Endothelial cell of umbilical vein (primary cell): ENCODE data around the gene SRBD1. TPM values are rescaled to one million over a fixed set of nuclear protein-coding genes. Genes with fewer than 3 reads are reported as not detected.
A peak's percentile ranks its signal among the peaks of the same experiment; 100 is the strongest.

ENCODE experiments used
- BruUV-seq: library from RNA; stranded (reverse); fragments of 400-500 nt; replicated peaks from 2 replicates; lab custom pipeline; 2021; lab: Mats Ljungman, UMichigan
- CTCF ChIA-PET: fragments of 300-600, 350-600 bp; sonication (Branson Sonifier 250); formaldehyde crosslinking; loops from one replicate; lab custom pipeline; 2021; ENCODE audit warnings: antibody characterized with exemption, inconsistent platforms; lab: Charles Lee
- POLR2A ChIA-PET: fragments of 300-600, 350-600 bp; sonication (Branson Sonifier 250); formaldehyde crosslinking; loops from one replicate; lab custom pipeline; 2021; ENCODE audit warnings: antibody characterized with exemption, inconsistent platforms; lab: Charles Lee
- DNase-seq: peaks from one replicate; pipeline ENCODE4 v3.0.0-alpha.2; 2011; ENCODE audit warnings: low read depth, low spot score
- FAIRE-seq: peaks from 2 replicates; lab custom pipeline; 2011; peaks lifted over from hg19 to GRCh38; lab: Jason Lieb, UNC
- H2AFZ ChIP-seq: 2 replicates; pipeline ENCODE4 v1.6.0; 2012; ENCODE audit warnings: low read depth, low read length, control low read depth, inconsistent platforms
- H3K27ac ChIP-seq: 2 replicates; pipeline ENCODE4 v1.5.1; 2011; ENCODE audit warnings: low read depth, mild to moderate bottlenecking, control low read depth, low read length, moderate library complexity; ENCODE audit not compliant: insufficient read depth
- H3K27me3 ChIP-seq, 2 experiments: 2 replicates each; pipeline versions ENCODE4 v1.6.0 to v1.6.1; 2011; ENCODE audit warnings: low read length in 2 of 2, mixed read lengths in 1 of 2; ENCODE audit not compliant: control insufficient read depth in 2 of 2, insufficient read depth in 2 of 2
- H3K36me3 ChIP-seq, 2 experiments: 2 replicates in 1 of 2; 3 replicates in 1 of 2; pipeline ENCODE4 v1.5.1; 2011; ENCODE audit warnings: low read length in 2 of 2, mild to moderate bottlenecking in 1 of 2, moderate library complexity in 1 of 2; ENCODE audit not compliant: control insufficient read depth in 2 of 2, insufficient read depth in 2 of 2; ENCODE audit errors: extremely low read depth in 1 of 2
- H3K4me1 ChIP-seq: 3 replicates; pipeline ENCODE4 v1.5.1; 2011; ENCODE audit warnings: mild to moderate bottlenecking, low read length; ENCODE audit not compliant: control insufficient read depth, insufficient read depth; ENCODE audit errors: extremely low read depth
- H3K4me2 ChIP-seq: 2 replicates; pipeline ENCODE4 v1.6.1; 2011; ENCODE audit warnings: low read length, control low read depth, mixed read lengths; ENCODE audit not compliant: insufficient read depth
- H3K4me3 ChIP-seq, 3 experiments: fragments of 200-600 bp in 1 of 3; sonication (generic), shearing (Covaris generic) in 1 of 3; replicated peaks in 1 of 3; 2 replicates each; pipeline ENCODE4 v1.5.1; 2011 to 2016; ENCODE audit warnings: control low read depth in 3 of 3, low read length in 3 of 3, mild to moderate bottlenecking in 2 of 3, inconsistent platforms in 1 of 3, low read depth in 1 of 3, moderate library complexity in 1 of 3; ENCODE audit not compliant: insufficient read depth in 1 of 3
- H3K79me2 ChIP-seq: 2 replicates; pipeline ENCODE4 v1.6.0; 2012; ENCODE audit warnings: low read length, inconsistent platforms; ENCODE audit not compliant: control insufficient read depth, insufficient read depth
- H3K9ac ChIP-seq: replicated peaks from 2 replicates; pipeline ENCODE3; 2011; ENCODE audit warnings: low read length, control low read depth; ENCODE audit not compliant: insufficient read depth; ENCODE audit errors: extremely low read depth
- H3K9me1 ChIP-seq: replicated peaks from 3 replicates; pipeline ENCODE4 v1.6.0; 2011; ENCODE audit warnings: mild to moderate bottlenecking, low read length; ENCODE audit not compliant: control insufficient read depth, insufficient read depth; ENCODE audit errors: extremely low read depth
- H3K9me3 ChIP-seq: replicated peaks from 2 replicates; pipeline ENCODE4 v1.5.1; 2012; ENCODE audit warnings: low read length, inconsistent platforms; ENCODE audit not compliant: control insufficient read depth, insufficient read depth
- H4K20me1 ChIP-seq: replicated peaks from 2 replicates; pipeline ENCODE3; 2011; ENCODE audit warnings: mild to moderate bottlenecking, low read length; ENCODE audit not compliant: control insufficient read depth, insufficient read depth; ENCODE audit errors: extremely low read depth
- CTCF ChIP-seq, 2 donors: IDR thresholded peaks; 1 replicate in 1 of 2; 2 replicates in 1 of 2; pipeline ENCODE4 v1.5.1; 2011; ENCODE audit warnings: low read length in 2 of 2, mild to moderate bottlenecking in 2 of 2, moderate library complexity in 2 of 2, control low read depth in 1 of 2, inconsistent platforms in 1 of 2, low read depth in 1 of 2; ENCODE audit not compliant: insufficient read depth in 1 of 2; ENCODE audit errors: extremely low read depth in 1 of 2
- FOS ChIP-seq: IDR thresholded peaks from 2 replicates; pipeline ENCODE4 v1.6.1; 2011; ENCODE audit warnings: mild to moderate bottlenecking, low read length, moderate library complexity, borderline replicate concordance; ENCODE audit not compliant: insufficient read depth
- JUN ChIP-seq: IDR thresholded peaks from 2 replicates; pipeline ENCODE4 v1.6.1; 2011; ENCODE audit warnings: borderline replicate concordance, low read depth; ENCODE audit not compliant: insufficient read length, insufficient read depth
- MAX ChIP-seq: IDR thresholded peaks from 2 replicates; pipeline ENCODE4 v1.6.1; 2011; ENCODE audit not compliant: insufficient read depth, insufficient read length
- POLR2A ChIP-seq: IDR thresholded peaks from 2 replicates; pipeline ENCODE4 v1.6.1; 2012; ENCODE audit warnings: low read depth, mild to moderate bottlenecking, control low read depth, low read length
- POLR2AphosphoS5 ChIP-seq: IDR thresholded peaks from 2 replicates; pipeline ENCODE4 v1.6.1; 2012; ENCODE audit warnings: low read depth, mild to moderate bottlenecking, control low read depth, low read length, moderate library complexity; ENCODE audit not compliant: insufficient read depth
- dilution Hi-C: fragments of 300-500 bp; cut with MboI; formaldehyde crosslinking; loops from one replicate; pipeline ENCODE4 v1.15.0; 2019; ENCODE audit warnings: low sequenced_read_pairs; ENCODE audit not compliant: extremely low pct_ligation_motif_present
- intact Hi-C: fragments of 100-400 bp; cut with micrococcal nuclease; formaldehyde crosslinking; loops from one replicate; pipeline ENCODE4 v1.10.0; 2022
- polyA plus RNA-seq, 4 experiments: library from polyadenylated mRNA; depleted of rRNA in 3 of 4; stranded (reverse) in 3 of 4; unstranded in 1 of 4; fragments of >200 nt; gene quantifications; 2 replicates each; pipeline versions ENCODE4 v1.2.1 to v1.2.3, GENCODE V29; 2011 to 2012; ENCODE audit warnings: missing spikeins in 1 of 4
- total RNA-seq: library from RNA; stranded (reverse); gene quantifications from 2 replicates; pipeline ENCODE4 v1.2.3, GENCODE V29; 2021

SRBD1 gene
- total and polyA plus RNA-seq, 2 donors (not counting 3 experiments of a cell fraction or from before 2014, with no cell fraction given), result 3.7 to 12.5 TPM

- peak overlapping the region; percentile 94 for H2AFZ ChIP-seq
- H3K9me3 ChIP-seq, result no peaks in the 10 kb centered on the region
- H3K36me3 ChIP-seq, result no peaks in the 10 kb centered on the region
- H3K9ac ChIP-seq, result peak overlapping the region; percentile 69
- ChIA-PET CTCF (interaction anchor here (0.6 to 4.0 kb wide), 13 partner anchors 9 to 349 kb away, joined by 3 to 31 read pairs (median 6); partner anchors contain the start of gene SRBD1), POLR2A (no interaction called here)
- no peaks in the 10 kb centered on the region for H3K79me2 ChIP-seq
- dilution Hi-C loops, result no loop called here
- intact Hi-C loops, result loop anchor here (1.0 kb wide), 6 partner anchors 59 to 817 kb away; no protein-coding TSS in a partner anchor
- H3K27ac ChIP-seq, result peak overlapping the region; percentile 13
- TF ChIP-seq POLR2AphosphoS5 (no peak), FOS (peak; percentile 31), CTCF (IDR thresholded peaks at IDR 0.05; ENCODE audit: extremely low read depth in 1 of 2, insufficient read depth in 1 of 2, low read depth in 1 of 2, low read length in 2 of 2) (peak; percentile 87 to 95), MAX (no peak), JUN (no peak), POLR2A (no peak)
- FAIRE-seq, result peak; percentile 64
- peak overlapping the region; percentile 55 for H3K4me2 ChIP-seq
- H3K27me3 ChIP-seq, result no peaks in the 10 kb centered on the region
- peaks cover 3% of the 10 kb centered on the region for H3K4me1 ChIP-seq
- H3K4me3 ChIP-seq, result peak overlapping the region; percentile 52 to 63 (median 59)
- peak; percentile 51 for DNase-seq
- no TSS peak for BruUV-seq
- no peaks in the 10 kb centered on the region for H3K9me1 ChIP-seq
- no peaks in the 10 kb centered on the region for H4K20me1 ChIP-seq
These were observed 32.8 kb upstream of the SRBD1 start for GRCh38 chr2:45643543-45644542.
